HEK293T (cell line): ENCODE measurements around the gene AP1G2.

ENCODE experiments used
- FOXK2 ChIP-seq: fragments of 450-650 bp; IDR thresholded peaks from 2 replicates; pipeline ENCODE4 v1.6.1; 2016; ENCODE audit warnings: mild to moderate bottlenecking
- L3MBTL2 ChIP-seq: fragments of 450-650 bp; conservative IDR thresholded peaks from 2 replicates; pipeline ENCODE4 v1.6.1; 2016; ENCODE audit warnings: mild to moderate bottlenecking
- NFRKB ChIP-seq: fragments of 450-650 bp; IDR thresholded peaks from 2 replicates; pipeline ENCODE4 v1.6.1; 2016; ENCODE audit warnings: mild to moderate bottlenecking, moderate library complexity
- PKNOX1 ChIP-seq: fragments of 450-650 bp; IDR thresholded peaks from 2 replicates; pipeline ENCODE4 v1.6.1; 2016

GRCh38 chr14:23547924-23548323 lies 19.7 kb downstream of the AP1G2 start:
- TF ChIP-seq L3MBTL2 (no peak), FOXK2 (no peak), PKNOX1 (no peak), NFRKB (no peak)
